ENCODE data around the gene THBS1. TPM values are rescaled to one million over a fixed set of nuclear protein-coding genes. Genes with fewer than 3 reads are reported as not detected.

The THBS1 gene
- total RNA-seq, 1 experiment from 2014 or later, result 37.1 TPM

DNA sequence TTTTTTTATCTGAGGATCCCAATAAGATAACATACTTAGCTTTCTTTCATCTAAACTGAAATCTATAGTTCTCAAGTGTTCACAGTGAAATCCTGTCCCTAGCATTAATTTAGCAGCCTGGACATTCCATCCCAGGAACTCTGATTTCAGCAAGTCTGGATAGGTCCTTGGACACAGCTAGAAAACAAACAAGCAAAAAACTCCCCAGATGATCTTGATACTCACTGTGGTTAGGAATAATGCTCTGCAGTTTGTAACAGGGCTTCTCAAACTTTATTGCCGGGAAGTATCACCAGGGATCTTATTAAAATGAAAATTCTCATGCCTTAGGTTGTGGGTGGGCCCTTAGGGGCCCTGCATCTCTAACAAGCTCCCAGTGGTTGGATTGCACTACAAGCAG, 24.3 kb downstream of the THBS1 start (continued):
- TF ChIP-seq ZNF532 (CRISPR knock-in tag; IDR thresholded peaks at IDR 0.05; ENCODE audit: borderline replicate concordance) (no peak), STAT6 (CRISPR knock-in tag; conservative IDR thresholded peaks at IDR 0.05; ENCODE audit: low read depth) (no peak)

DNA sequence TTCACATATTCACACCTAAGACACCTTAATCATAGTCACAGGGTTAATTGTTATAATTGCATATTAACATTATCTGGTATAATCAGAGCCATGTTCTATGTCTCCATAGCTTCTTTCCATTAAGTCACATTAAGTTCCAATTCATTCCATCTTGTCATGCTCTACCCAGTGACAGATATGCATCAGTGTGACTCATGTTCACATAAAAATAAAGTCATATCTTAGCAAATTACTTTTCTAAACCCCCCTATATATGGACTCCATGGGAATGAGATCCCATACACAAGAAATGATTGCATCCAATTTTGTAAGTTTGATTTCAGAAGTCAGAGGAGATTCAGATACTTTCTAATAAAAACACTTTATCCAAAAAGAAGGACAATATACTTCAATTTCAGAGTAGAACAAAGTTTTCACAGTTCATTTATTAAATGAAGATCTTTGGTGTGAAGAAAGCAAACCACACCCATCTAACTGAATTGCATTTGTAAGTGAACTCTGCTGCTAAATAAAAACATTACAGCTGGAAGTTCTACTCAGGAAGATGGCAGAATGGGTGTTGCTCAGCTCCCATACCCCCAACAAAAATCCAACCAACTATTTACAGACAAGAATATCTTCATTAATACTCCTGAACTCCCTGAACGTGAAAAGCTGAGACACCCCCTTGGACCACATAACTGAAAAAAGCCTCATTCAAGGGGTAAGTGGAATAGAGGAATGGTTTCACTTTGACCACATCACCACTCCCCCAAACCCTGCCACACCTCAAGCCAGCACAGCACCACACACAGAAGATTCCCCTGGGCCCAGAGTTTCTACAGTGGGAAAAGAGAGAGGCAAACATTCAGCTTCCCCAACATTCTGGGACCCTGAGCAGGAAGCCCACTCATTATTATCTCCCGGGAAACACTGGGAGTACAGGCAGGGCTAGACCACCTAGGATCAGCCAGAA, 27.6 kb downstream of the THBS1 start:
- H3K27ac Mint-ChIP-seq, result no peak overlapping the region
- ATAC-seq, result no peak
- H3K4me3 Mint-ChIP-seq, result no peak overlapping the region
- ChIA-PET CTCF (interaction anchor here (1.2 to 7.5 kb wide), 2 partner anchors 148 kb away, joined by 3 to 80 read pairs; no protein-coding TSS in a partner anchor), POLR2A (no interaction called here)
- no peaks in the 10 kb centered on the region for H3K4me1 Mint-ChIP-seq
- no peaks in the 10 kb centered on the region; the same call in 1 of the 2 replicates for H3K27me3 Mint-ChIP-seq (ENCODE audit: low read depth)
- H3K36me3 Mint-ChIP-seq, result peaks cover 8% of the 10 kb centered on the region
- no peak for DNase-seq (ENCODE audit: low spot score)
- H3K9me3 Mint-ChIP-seq, result peaks cover 32% of the 10 kb centered on the region
- TF ChIP-seq NR3C1 (CRISPR knock-in tag; conservative IDR thresholded peaks at IDR 0.05; ENCODE audit: low read depth) (no peak), ZNF425 (CRISPR knock-in tag; conservative IDR thresholded peaks at IDR 0.05) (no peak), GTF2I (CRISPR knock-in tag; conservative IDR thresholded peaks at IDR 0.05) (no peak), MYBL2 (CRISPR knock-in tag; IDR thresholded peaks at IDR 0.05) (no peak), ZNF423 (CRISPR knock-in tag; IDR thresholded peaks at IDR 0.05) (no peak), MLX (CRISPR knock-in tag; IDR thresholded peaks at IDR 0.05) (no peak), ERG (CRISPR knock-in tag; IDR thresholded peaks at IDR 0.05) (no peak), ZMAT4 (CRISPR knock-in tag; IDR thresholded peaks at IDR 0.05) (no peak), ZNF416 (CRISPR knock-in tag; IDR thresholded peaks at IDR 0.05) (no peak), NFYB (CRISPR knock-in tag; conservative IDR thresholded peaks at IDR 0.05; ENCODE audit: low read depth) (no peak), FOXP1 (CRISPR knock-in tag; IDR thresholded peaks at IDR 0.05; ENCODE audit: borderline replicate concordance) (no peak), PRRX2 (CRISPR knock-in tag; IDR thresholded peaks at IDR 0.05) (no peak), ZSCAN18 (CRISPR knock-in tag; IDR thresholded peaks at IDR 0.05) (no peak), RELA (CRISPR knock-in tag; IDR thresholded peaks at IDR 0.05; ENCODE audit: borderline replicate concordance) (no peak), TCF7 (CRISPR knock-in tag; IDR thresholded peaks at IDR 0.05; ENCODE audit: low read depth) (no peak), KAT7 (CRISPR knock-in tag; IDR thresholded peaks at IDR 0.05; ENCODE audit: borderline replicate concordance) (no peak), STAT6 (CRISPR knock-in tag; conservative IDR thresholded peaks at IDR 0.05; ENCODE audit: low read depth) (no peak)
